HepG2 (cell line): ENCODE results near the gene CIT. TPM values are rescaled to one million over a fixed set of nuclear protein-coding genes. Genes with fewer than 3 reads are reported as not detected.
A peak's percentile ranks its signal among the peaks of the same experiment; 100 is the strongest.

Experiments
- ATAC-seq: fragments of 200-7000 bp; cut with Tn5 transposase; 3 replicates; pipeline ENCODE4 v1.9.1; 2020; ENCODE audit warnings: mild to moderate bottlenecking, moderate library complexity
- BruUV-seq: library from RNA; stranded (reverse); fragments of 400-500 nt; replicated peaks from 2 replicates; lab custom pipeline; 2021; lab: Mats Ljungman, UMichigan
- CTCF ChIA-PET: fragments of 300-600 bp; formaldehyde crosslinking; extraction: SDS; loops from one replicate; lab custom pipeline; 2021; ENCODE audit warnings: low total read pairs, inconsistent platforms, low intra/inter-chr PET ratio; lab: Yijun Ruan, JAX
- POLR2A ChIA-PET: fragments of 350-600 bp; sonication (Branson Sonifier 250); formaldehyde crosslinking; loops from one replicate; lab custom pipeline; 2020; ENCODE audit warnings: antibody characterized with exemption, inconsistent platforms; lab: Yijun Ruan, JAX
- DNase-seq: peaks from one replicate; pipeline ENCODE4 v3.0.0-alpha.2; 2015; ENCODE audit warnings: low spot score
- FAIRE-seq: peaks from 3 replicates; lab custom pipeline; 2011; peaks lifted over from hg19 to GRCh38; lab: Jason Lieb, UNC
- H2AFZ ChIP-seq: one replicate; pipeline ENCODE4 v1.6.1; 2011; ENCODE audit warnings: low read length, inconsistent platforms
- H3K27ac ChIP-seq: fragments of 300-600 bp; 3 replicates; pipeline ENCODE4 v1.8.0; 2011; ENCODE audit warnings: mixed run types, mild to moderate bottlenecking, mixed read lengths, low read length, inconsistent platforms; ENCODE audit not compliant: insufficient read depth; ENCODE audit errors: extremely low read length
- H3K27me3 ChIP-seq, 2 experiments: fragments of 200-600 bp in 1 of 2; 2 replicates in 1 of 2; 3 replicates in 1 of 2; pipeline versions ENCODE4 v1.6.0 to v1.8.0; 2011; ENCODE audit warnings: low read length in 2 of 2, mild to moderate bottlenecking in 2 of 2, moderate library complexity in 2 of 2, inconsistent platforms in 1 of 2; ENCODE audit not compliant: insufficient read depth in 2 of 2, control insufficient read depth in 1 of 2
- H3K36me3 ChIP-seq, 2 experiments: fragments of 200-600 bp in 1 of 2; replicated peaks in 1 of 2; 2 replicates in 1 of 2; 3 replicates in 1 of 2; pipeline versions ENCODE4 v1.5.1 to v1.8.0; 2011; ENCODE audit warnings: low read length in 2 of 2, inconsistent platforms in 1 of 2; ENCODE audit not compliant: insufficient read depth in 2 of 2, control insufficient read depth in 1 of 2
- H3K4me1 ChIP-seq: 2 replicates; pipeline ENCODE4 v1.5.1; 2012; ENCODE audit warnings: low read length, inconsistent platforms; ENCODE audit not compliant: insufficient read depth
- H3K4me2 ChIP-seq: 2 replicates; pipeline ENCODE4 v1.6.0; 2011; ENCODE audit warnings: low read depth, low read length, inconsistent platforms
- H3K4me3 ChIP-seq, 3 experiments: fragments of 200-600 bp in 1 of 3; sonication (generic), shearing (Covaris generic) in 1 of 3; replicated peaks in 1 of 3; 2 replicates each; pipeline ENCODE4 v1.5.1; 2011 to 2016; ENCODE audit warnings: low read length in 3 of 3, inconsistent platforms in 2 of 3, low read depth in 2 of 3, mild to moderate bottlenecking in 2 of 3, control low read depth in 1 of 3, mixed read lengths in 1 of 3; ENCODE audit not compliant: insufficient read depth in 1 of 3
- H3K79me2 ChIP-seq: one replicate; pipeline ENCODE4 v1.6.1; 2011; ENCODE audit warnings: low read length, inconsistent platforms; ENCODE audit not compliant: insufficient read depth
- H3K9ac ChIP-seq: 2 replicates; pipeline ENCODE4 v1.6.0; 2011; ENCODE audit warnings: mild to moderate bottlenecking, low read depth, low read length, inconsistent platforms; ENCODE audit not compliant: insufficient read depth
- H3K9me3 ChIP-seq: 2 replicates; pipeline ENCODE4 v1.5.1; 2012; ENCODE audit warnings: mild to moderate bottlenecking, low read length
- H4K20me1 ChIP-seq: 2 replicates; pipeline ENCODE4 v1.6.0; 2011; ENCODE audit warnings: inconsistent platforms, mild to moderate bottlenecking, low read length, moderate library complexity; ENCODE audit not compliant: insufficient read depth
- BCL3 ChIP-seq: sonication (generic); formaldehyde crosslinking; IDR thresholded peaks from 2 replicates; pipeline ENCODE4 v1.5.1; 2020; ENCODE audit warnings: mild to moderate bottlenecking, missing genetic modification reagents, moderate library complexity
- CENPT ChIP-seq: sonication (generic); formaldehyde crosslinking; IDR thresholded peaks from 2 replicates; pipeline ENCODE4 v1.8.0; 2022; ENCODE audit warnings: low read depth, mild to moderate bottlenecking, moderate library complexity, missing genetic modification reagents
- MAFF ChIP-seq: IDR thresholded peaks from 2 replicates; pipeline ENCODE4 v1.6.1; 2011; ENCODE audit warnings: low read depth, low read length, improper control_type of control experiment
- MAFK ChIP-seq, 2 experiments: IDR thresholded peaks in 1 of 2; conservative IDR thresholded peaks in 1 of 2; 2 replicates each; pipeline ENCODE4 v1.6.1; 2011; ENCODE audit warnings: improper control_type of control experiment in 2 of 2, low read length in 2 of 2
- PCBP2 ChIP-seq: fragments of 200-400 bp; formaldehyde crosslinking; optimal IDR thresholded peaks from 2 replicates; pipeline ENCODE3; 2018; ENCODE audit warnings: low read length, low read depth; ENCODE audit not compliant: poor library complexity, severe bottlenecking
- POGK ChIP-seq: sonication (generic); formaldehyde crosslinking; conservative IDR thresholded peaks from 2 replicates; pipeline ENCODE4 v1.8.0; 2022; ENCODE audit warnings: mild to moderate bottlenecking, moderate library complexity, missing genetic modification reagents
- TAF1 ChIP-seq: sonication (generic); formaldehyde crosslinking; IDR thresholded peaks from 2 replicates; pipeline ENCODE4 v1.4.0; 2020; ENCODE audit warnings: missing genetic modification reagents
- ZBTB7A ChIP-seq: sonication (generic); formaldehyde crosslinking; IDR thresholded peaks from 2 replicates; pipeline ENCODE4 v1.8.0; 2022; ENCODE audit warnings: mild to moderate bottlenecking, missing genetic modification reagents
- ZNF207 ChIP-seq: fragments of 450-650 bp; IDR thresholded peaks from 2 replicates; pipeline ENCODE4 v1.6.1; 2016; ENCODE audit warnings: antibody characterized with exemption, borderline replicate concordance
- ZNF570 ChIP-seq: sonication (generic); formaldehyde crosslinking; IDR thresholded peaks from 2 replicates; pipeline ENCODE4 v1.4.0; 2020; ENCODE audit warnings: mild to moderate bottlenecking, missing genetic modification reagents, borderline replicate concordance
- WGBS: methylation state at CpG from one replicate; pipeline ENCODE4 v1.1.6; 2017; ENCODE audit warnings: low lambda C conversion rate; 5-methylcytosine and 5-hydroxymethylcytosine counted together
- in situ Hi-C: cut with HindIII; loops from 2 replicates; pipeline ENCODE4 v1.10.0; 2017; ENCODE audit warnings: low pct_unique_long_range_greater_than_20kb; ENCODE audit not compliant: extremely low pct_ligation_motif_present
- intact Hi-C: fragments of 100-400 bp; cut with micrococcal nuclease; formaldehyde crosslinking; loops from one replicate; pipeline ENCODE4 v1.10.0; 2022; ENCODE audit not compliant: unreplicated experiment
- polyA plus RNA-seq, 8 experiments: library from polyadenylated mRNA; depleted of rRNA in 3 of 8; stranded (reverse) in 7 of 8; unstranded in 1 of 8; fragments of >200 nt; fragmentation: Illumina TruSeq in 4 of 8; extraction: Trizol in 4 of 8; gene quantifications; 2 replicates each; pipeline versions ENCODE4 v1.2.1 to v1.2.3, GENCODE V29; 2011 to 2016; ENCODE audit warnings: low read depth in 4 of 8, missing spikeins in 1 of 8, mixed read lengths in 1 of 8; ENCODE audit not compliant: insufficient read depth in 1 of 8
- total RNA-seq, 5 experiments: library from RNA; depleted of rRNA; stranded (reverse); fragments of >200 nt; fragmentation: Illumina TruSeq; extraction: Trizol; gene quantifications; 2 replicates each; pipeline ENCODE4 v1.2.3, GENCODE V29; 2016; ENCODE audit warnings: low read depth in 1 of 5

Gene CIT
- total and polyA plus RNA-seq, 2 of the 13 experiments (the other 11 are each of a cell fraction or from before 2014, with no cell fraction given), result 7.7 to 11.7 TPM

GRCh38 chr12:119840168-119840567, 37.0 kb downstream of the CIT start (continued):
- no peak for TF ChIP-seq POGK (CRISPR knock-in tag)
- TF ChIP-seq CENPT, result no peak
- TF ChIP-seq BCL3, result no peak
- TF ChIP-seq TAF1 (CRISPR knock-in tag), result no peak

GRCh38 chr12:119838826-119839600, 38.1 kb downstream of the CIT start:
- FAIRE-seq, result no peak
- TF ChIP-seq ZNF570 (CRISPR knock-in tag) (no peak), MAFF (0 out of 2 replicates have a peak, but pooled peaks have one; percentile 20), MAFK (conservative IDR thresholded peaks at IDR 0.05 in 1 of 2, IDR thresholded peaks at IDR 0.05 in 1 of 2; ENCODE audit: low read length in 2 of 2) (peak; percentile 5 to 62; a peak in 2 of 4 replicates), ZNF207 (no peak), ZBTB7A (no peak), PCBP2 (no peak)
- TF ChIP-seq, all 625 proteins: peak for 2
- Histone ChIP-seq H3K36me3 (peaks cover 1 to 23% of the 10 kb centered on the region in 2 experiments), H3K27ac (no peak overlapping the region), H2AFZ (no peak overlapping the region), H3K79me2 (no peaks in the 10 kb centered on the region), H3K4me1 (no peaks in the 10 kb centered on the region), H3K27me3 (no peaks in the 10 kb centered on the region), H3K9me3 (no peaks in the 10 kb centered on the region), H4K20me1 (no peaks in the 10 kb centered on the region), H3K9ac (no peak overlapping the region), H3K4me3 (no peak overlapping the region), H3K4me2 (no peak overlapping the region)
- 97% methylated on average over 14 of the region's 14 CpGs for WGBS
- intact Hi-C loops, result no loop called here
- no TSS peak for BruUV-seq
- ChIA-PET POLR2A (no interaction called here), CTCF (no interaction called here)
- in situ Hi-C loops, result no loop called here
- no peak for DNase-seq
- ATAC-seq, result no peak
